Fibroblast of lung (primary cell): ENCODE data around the gene CEP250.

Experiments used
- CTCF ChIP-seq, 2 donors: IDR thresholded peaks in 1 of 2; conservative IDR thresholded peaks in 1 of 2; 1 replicate in 1 of 2; 2 replicates in 1 of 2; pipeline ENCODE4 v1.5.1; 2011 to 2012; ENCODE audit warnings: low read length in 2 of 2, control low read depth in 1 of 2, inconsistent platforms in 1 of 2, low read depth in 1 of 2, mild to moderate bottlenecking in 1 of 2
- EZH2 ChIP-seq: IDR thresholded peaks from 2 replicates; pipeline ENCODE4 v1.5.1; 2012; ENCODE audit warnings: low read length, control low read depth, mild to moderate bottlenecking; ENCODE audit errors: missing control alignments

GRCh38 chr20:35497320-35497719 is 41.9 kb downstream of the CEP250 start:
- no peak for TF ChIP-seq CTCF (conservative IDR thresholded peaks at IDR 0.05 in 1 of 2, IDR thresholded peaks at IDR 0.05 in 1 of 2; ENCODE audit: low read depth in 1 of 2, low read length in 2 of 2)
- no peak for TF ChIP-seq EZH2
